NT2/D1 (cell line): ENCODE data around the gene ITGA3.

Source experiments
- DNase-seq: peaks from one replicate; pipeline ENCODE4 v3.0.0-alpha.2; 2011; ENCODE audit warnings: low read depth, low spot score
- H3K27me3 ChIP-seq: 2 replicates; pipeline ENCODE4 v1.6.0; 2011; ENCODE audit warnings: mild to moderate bottlenecking; ENCODE audit not compliant: insufficient read length, insufficient read depth
- H3K36me3 ChIP-seq: 2 replicates; pipeline ENCODE4 v1.6.1; 2011; ENCODE audit warnings: mild to moderate bottlenecking, low read length, mixed read lengths; ENCODE audit not compliant: insufficient read depth, insufficient read length
- H3K4me1 ChIP-seq: 2 replicates; pipeline ENCODE4 v1.5.1; 2011; ENCODE audit not compliant: insufficient read depth, insufficient read length
- H3K4me3 ChIP-seq: 2 replicates; pipeline ENCODE4 v1.5.1; 2011; ENCODE audit warnings: low read depth; ENCODE audit not compliant: insufficient read length
- H3K9ac ChIP-seq: 2 replicates; pipeline ENCODE4 v1.6.0; 2011; ENCODE audit warnings: low read depth; ENCODE audit not compliant: insufficient read length
- H3K9me3 ChIP-seq: 2 replicates; pipeline ENCODE4 v1.5.1; 2011; ENCODE audit warnings: mild to moderate bottlenecking, low read length; ENCODE audit not compliant: insufficient read depth
- SUZ12 ChIP-seq: IDR thresholded peaks from 2 replicates; pipeline ENCODE4 v1.6.1; 2011; ENCODE audit not compliant: insufficient read length, insufficient read depth; ENCODE audit errors: extremely low read depth
- YY1 ChIP-seq: IDR thresholded peaks from 2 replicates; pipeline ENCODE4 v1.6.1; 2011; ENCODE audit not compliant: insufficient read length, insufficient read depth
- ZNF274 ChIP-seq: IDR thresholded peaks from 2 replicates; pipeline ENCODE4 v1.6.1; 2011; ENCODE audit warnings: mild to moderate bottlenecking, low read depth, low read length

Gene ITGA3

DNA sequence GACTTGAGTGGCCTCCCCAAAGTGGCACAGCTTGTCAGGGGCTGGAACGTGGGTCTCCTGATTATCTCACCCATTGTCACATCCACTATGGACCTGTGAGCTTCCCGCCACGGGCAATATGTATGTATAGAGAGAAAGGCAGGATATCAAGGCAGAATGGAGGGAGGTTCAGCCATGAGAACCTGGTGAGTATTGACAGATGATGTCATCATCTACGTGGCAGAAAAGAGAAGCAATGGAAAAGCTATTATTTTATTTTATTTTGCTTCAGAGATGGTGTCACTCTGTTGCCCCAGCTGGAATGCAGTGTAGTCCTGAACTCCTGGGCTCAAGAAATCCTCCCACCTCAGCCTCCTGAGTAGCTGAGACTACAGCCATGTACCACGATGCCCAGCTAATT, 25.8 kb downstream of the ITGA3 start:
- H3K36me3 ChIP-seq = peaks cover 52% of the 10 kb centered on the region
- no peaks in the 10 kb centered on the region for H3K4me1 ChIP-seq
- no peaks in the 10 kb centered on the region for H3K9me3 ChIP-seq
- no peak for TF ChIP-seq ZNF274
- TF ChIP-seq YY1 = no peak
- TF ChIP-seq SUZ12 = no peak
- no peak for DNase-seq
- H3K27me3 ChIP-seq = no peaks in the 10 kb centered on the region
- no peak overlapping the region for H3K9ac ChIP-seq
- no peak overlapping the region for H3K4me3 ChIP-seq

- H3K9ac ChIP-seq = no peak overlapping the region
- no peaks in the 10 kb centered on the region for H3K9me3 ChIP-seq
- H3K27me3 ChIP-seq = no peaks in the 10 kb centered on the region
- TF ChIP-seq ZNF274 (no peak), SUZ12 (no peak), YY1 (no peak)
- DNase-seq = peak; percentile 50
- H3K36me3 ChIP-seq = peaks cover 32% of the 10 kb centered on the region
- peaks cover 4% of the 10 kb centered on the region for H3K4me1 ChIP-seq
- no peak overlapping the region for H3K4me3 ChIP-seq
Observed at GRCh38 chr17:50087246-50087911, 31.5 kb downstream of the ITGA3 start.

DNA sequence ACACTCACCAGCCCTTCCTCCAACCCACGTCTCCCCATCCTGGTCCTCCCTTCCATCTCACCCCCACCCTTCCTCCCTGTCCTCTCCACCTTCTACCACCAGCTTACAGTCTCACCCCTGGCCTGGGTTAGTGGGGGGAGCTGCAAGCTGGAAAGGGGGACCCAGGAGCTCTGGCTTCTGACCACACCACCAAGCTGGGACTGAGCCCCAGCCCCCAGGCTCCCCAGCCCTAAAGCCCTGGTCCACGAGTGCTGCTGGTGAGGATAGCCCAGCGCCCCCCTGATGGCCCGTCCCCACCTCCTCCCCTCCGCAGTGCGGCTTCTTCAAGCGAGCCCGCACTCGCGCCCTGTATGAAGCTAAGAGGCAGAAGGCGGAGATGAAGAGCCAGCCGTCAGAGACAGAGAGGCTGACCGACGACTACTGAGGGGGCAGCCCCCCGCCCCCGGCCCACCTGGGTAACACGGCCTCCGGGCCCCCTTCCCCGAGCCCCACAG, 32.0 kb downstream of the ITGA3 start:
- H3K36me3 ChIP-seq = peaks cover 32% of the 10 kb centered on the region

DNA sequence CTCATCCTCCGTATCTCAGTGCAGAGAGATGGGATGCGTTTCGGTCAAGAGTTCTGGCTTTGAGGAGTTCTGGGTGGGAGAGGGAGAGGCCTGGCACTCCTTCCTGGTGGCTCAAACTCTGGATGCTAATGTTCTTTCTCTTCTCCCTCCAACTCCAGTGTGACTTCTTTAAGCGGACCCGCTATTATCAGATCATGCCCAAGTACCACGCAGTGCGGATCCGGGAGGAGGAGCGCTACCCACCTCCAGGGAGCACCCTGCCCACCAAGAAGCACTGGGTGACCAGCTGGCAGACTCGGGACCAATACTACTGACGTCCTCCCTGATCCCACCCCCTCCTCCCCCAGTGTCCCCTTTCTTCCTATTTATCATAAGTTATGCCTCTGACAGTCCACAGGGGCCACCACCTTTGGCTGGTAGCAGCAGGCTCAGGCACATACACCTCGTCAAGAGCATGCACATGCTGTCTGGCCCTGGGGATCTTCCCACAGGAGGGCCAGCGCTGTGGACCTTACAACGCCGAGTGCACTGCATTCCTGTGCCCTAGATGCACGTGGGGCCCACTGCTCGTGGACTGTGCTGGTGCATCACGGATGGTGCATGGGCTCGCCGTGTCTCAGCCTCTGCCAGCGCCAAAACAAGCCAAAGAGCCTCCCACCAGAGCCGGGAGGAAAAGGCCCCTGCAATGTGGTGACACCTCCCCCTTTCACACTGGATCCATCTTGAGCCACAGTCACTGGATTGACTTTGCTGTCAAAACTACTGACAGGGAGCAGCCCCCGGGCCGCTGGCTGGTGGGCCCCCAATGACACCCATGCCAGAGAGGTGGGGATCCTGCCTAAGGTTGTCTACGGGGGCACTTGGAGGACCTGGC, 33.3 kb downstream of the ITGA3 start:
- Histone ChIP-seq H3K9me3 (no peaks in the 10 kb centered on the region), H3K27me3 (peaks cover 3% of the 10 kb centered on the region), H3K9ac (no peak overlapping the region), H3K4me1 (peaks cover 4% of the 10 kb centered on the region), H3K36me3 (peaks cover 32% of the 10 kb centered on the region), H3K4me3 (no peak overlapping the region)
- DNase-seq = no peak
- TF ChIP-seq SUZ12 = no peak
- TF ChIP-seq YY1 = no peak
- TF ChIP-seq ZNF274 = no peak

More for the DNA sequence above, 32.0 kb downstream of the ITGA3 start:
- TF ChIP-seq SUZ12 (no peak), YY1 (no peak), ZNF274 (no peak)
- Histone ChIP-seq H3K9ac (no peak overlapping the region), H3K4me1 (peaks cover 4% of the 10 kb centered on the region), H3K27me3 (peaks cover under 1% of the 10 kb centered on the region), H3K9me3 (no peaks in the 10 kb centered on the region), H3K4me3 (no peak overlapping the region)
- DNase-seq = no peak

GRCh38 chr17:50090071-50090470, 34.2 kb downstream of the ITGA3 start:
- TF ChIP-seq ZNF274 (no peak), YY1 (no peak), SUZ12 (no peak)
- Histone ChIP-seq H3K27me3 (peaks cover 3% of the 10 kb centered on the region), H3K36me3 (peaks cover 32% of the 10 kb centered on the region), H3K9ac (no peak overlapping the region), H3K9me3 (no peaks in the 10 kb centered on the region), H3K4me3 (no peak overlapping the region), H3K4me1 (peaks cover 4% of the 10 kb centered on the region)
- no peak for DNase-seq

GRCh38 chr17:50090971-50091917, 35.3 kb downstream of the ITGA3 start:
- TF ChIP-seq SUZ12 (no peak), YY1 (no peak), ZNF274 (no peak)
- peaks cover 32% of the 10 kb centered on the region for H3K36me3 ChIP-seq
- DNase-seq = no peak
- peaks cover 3% of the 10 kb centered on the region for H3K27me3 ChIP-seq
- no peaks in the 10 kb centered on the region for H3K9me3 ChIP-seq
- no peak overlapping the region for H3K4me3 ChIP-seq
- H3K9ac ChIP-seq = peak overlapping the region; percentile 11
- peaks cover 8% of the 10 kb centered on the region for H3K4me1 ChIP-seq
